ENCODE results near the gene RAD51AP2. TPM values are rescaled to one million over a fixed set of nuclear protein-coding genes. Genes with fewer than 3 reads are reported as not detected.

RAD51AP2 gene
- total RNA-seq, 1 experiment from 2014 or later: not detected

- CTCF ChIA-PET: interaction anchor here (0.6 kb wide), 1 partner anchor 882 kb away, joined by 4 read pairs; no protein-coding TSS in a partner anchor
- in situ Hi-C loops (cut with HindIII; ENCODE audit: low pct_unique_long_range_greater_than_20kb, low sequenced_read_pairs): no loop called here
- no peak for ATAC-seq
Measured at GRCh38 chr2:17479875-17480274, 38.4 kb downstream of the RAD51AP2 start.

GRCh38 chr2:17476830-17477229 lies 41.4 kb downstream of the RAD51AP2 start:
- TF ChIP-seq TCF7L2 (IDR thresholded peaks at IDR 0.05; ENCODE audit: low read depth, low read length): no peak
- TF ChIP-seq REST (IDR thresholded peaks at IDR 0.05; ENCODE audit: insufficient read depth in 1 of 2, low read depth in 2 of 2, low read length in 1 of 2): no peak
- TF ChIP-seq, protein P1, sequence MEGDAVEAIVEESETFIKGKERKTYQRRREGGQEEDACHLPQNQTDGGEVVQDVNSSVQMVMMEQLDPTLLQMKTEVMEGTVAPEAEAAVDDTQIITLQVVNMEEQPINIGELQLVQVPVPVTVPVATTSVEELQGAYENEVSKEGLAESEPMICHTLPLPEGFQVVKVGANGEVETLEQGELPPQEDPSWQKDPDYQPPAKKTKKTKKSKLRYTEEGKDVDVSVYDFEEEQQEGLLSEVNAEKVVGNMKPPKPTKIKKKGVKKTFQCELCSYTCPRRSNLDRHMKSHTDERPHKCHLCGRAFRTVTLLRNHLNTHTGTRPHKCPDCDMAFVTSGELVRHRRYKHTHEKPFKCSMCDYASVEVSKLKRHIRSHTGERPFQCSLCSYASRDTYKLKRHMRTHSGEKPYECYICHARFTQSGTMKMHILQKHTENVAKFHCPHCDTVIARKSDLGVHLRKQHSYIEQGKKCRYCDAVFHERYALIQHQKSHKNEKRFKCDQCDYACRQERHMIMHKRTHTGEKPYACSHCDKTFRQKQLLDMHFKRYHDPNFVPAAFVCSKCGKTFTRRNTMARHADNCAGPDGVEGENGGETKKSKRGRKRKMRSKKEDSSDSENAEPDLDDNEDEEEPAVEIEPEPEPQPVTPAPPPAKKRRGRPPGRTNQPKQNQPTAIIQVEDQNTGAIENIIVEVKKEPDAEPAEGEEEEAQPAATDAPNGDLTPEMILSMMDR (IDR thresholded peaks at IDR 0.05): no peak
- no peak for TF ChIP-seq SIN3A (IDR thresholded peaks at IDR 0.05; ENCODE audit: borderline replicate concordance, insufficient read depth, low read depth, low read length)
- no peak for TF ChIP-seq POLR2AphosphoS5 (IDR thresholded peaks at IDR 0.05; ENCODE audit: low read depth, low read length)
- H3K27ac ChIP-seq (ENCODE audit: low read length): no peak overlapping the region
- no peak overlapping the region for H3K4me3 ChIP-seq (ENCODE audit: low read depth in 2 of 2, low read length in 2 of 2)
- no peaks in the 10 kb centered on the region for H3K36me3 ChIP-seq (ENCODE audit: control insufficient read depth, insufficient read depth, low read length)
- ChIA-PET POLR2A (no interaction called here), CTCF (no interaction called here)
- intact Hi-C loops (cut with micrococcal nuclease; ENCODE audit: unreplicated experiment): no loop called here
- no peaks in the 10 kb centered on the region for H3K27me3 ChIP-seq (ENCODE audit: control insufficient read depth, insufficient read depth, low read length)
- H3K9me3 ChIP-seq (ENCODE audit: control insufficient read depth, insufficient read depth, low read depth, low read length): no peaks in the 10 kb centered on the region
- H3K4me1 ChIP-seq (ENCODE audit: control insufficient read depth, insufficient read depth, low read length): no peaks in the 10 kb centered on the region
- BruUV-seq (replicated peaks): no TSS peak
- in situ Hi-C loops (cut with HindIII; ENCODE audit: low pct_unique_long_range_greater_than_20kb, low sequenced_read_pairs): no loop called here
- no peak for DNase-seq (ENCODE audit: low read depth, low spot score)
- ATAC-seq: no peak

More at GRCh38 chr2:17479875-17480274, 38.4 kb downstream of the RAD51AP2 start:
- no peak overlapping the region for H3K27ac ChIP-seq (ENCODE audit: low read length)
- no peak for DNase-seq (ENCODE audit: low read depth, low spot score)
- TF ChIP-seq, protein P1 (IDR thresholded peaks at IDR 0.05): no peak
- TF ChIP-seq SIN3A (IDR thresholded peaks at IDR 0.05; ENCODE audit: borderline replicate concordance, insufficient read depth, low read depth, low read length): no peak
- TF ChIP-seq TCF7L2 (IDR thresholded peaks at IDR 0.05; ENCODE audit: low read depth, low read length): no peak
- no peak for TF ChIP-seq POLR2AphosphoS5 (IDR thresholded peaks at IDR 0.05; ENCODE audit: low read depth, low read length)
- TF ChIP-seq REST (IDR thresholded peaks at IDR 0.05; ENCODE audit: insufficient read depth in 1 of 2, low read depth in 2 of 2, low read length in 1 of 2): no peak
- no peaks in the 10 kb centered on the region for H3K27me3 ChIP-seq (ENCODE audit: control insufficient read depth, insufficient read depth, low read length)
- H3K4me1 ChIP-seq (ENCODE audit: control insufficient read depth, insufficient read depth, low read length): no peaks in the 10 kb centered on the region
- intact Hi-C loops (cut with micrococcal nuclease; ENCODE audit: unreplicated experiment): no loop called here
- H3K4me3 ChIP-seq (ENCODE audit: low read depth in 2 of 2, low read length in 2 of 2): no peak overlapping the region
- no TSS peak for BruUV-seq (replicated peaks)
- no peaks in the 10 kb centered on the region for H3K9me3 ChIP-seq (ENCODE audit: control insufficient read depth, insufficient read depth, low read depth, low read length)
- POLR2A ChIA-PET: no interaction called here
- no peaks in the 10 kb centered on the region for H3K36me3 ChIP-seq (ENCODE audit: control insufficient read depth, insufficient read depth, low read length)

All from Panc1 (cell line).